ENCODE results near the gene ATG2A.

ATG2A gene

DNA sequence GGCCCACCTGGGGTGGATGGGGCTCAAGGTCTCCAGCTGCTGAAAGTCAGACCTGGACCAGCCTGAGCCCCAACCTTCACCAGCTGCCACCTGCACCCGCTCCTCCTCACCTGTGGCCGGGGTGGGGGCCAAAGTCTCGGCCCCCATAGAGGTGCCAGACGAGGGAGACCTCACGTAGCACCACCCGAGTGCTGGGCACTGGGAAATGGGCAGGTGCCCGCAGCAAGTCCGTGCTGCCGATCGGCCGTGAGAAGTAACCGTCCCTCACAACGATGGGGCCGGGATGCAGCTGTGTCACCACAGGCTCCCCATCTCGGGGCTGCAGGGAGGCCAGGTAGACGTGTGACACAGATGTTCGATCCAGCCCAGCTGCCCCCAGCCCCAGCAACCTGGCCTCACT is 16.2 kb downstream of the ATG2A start:
- DNase-seq, result no peak

DNA sequence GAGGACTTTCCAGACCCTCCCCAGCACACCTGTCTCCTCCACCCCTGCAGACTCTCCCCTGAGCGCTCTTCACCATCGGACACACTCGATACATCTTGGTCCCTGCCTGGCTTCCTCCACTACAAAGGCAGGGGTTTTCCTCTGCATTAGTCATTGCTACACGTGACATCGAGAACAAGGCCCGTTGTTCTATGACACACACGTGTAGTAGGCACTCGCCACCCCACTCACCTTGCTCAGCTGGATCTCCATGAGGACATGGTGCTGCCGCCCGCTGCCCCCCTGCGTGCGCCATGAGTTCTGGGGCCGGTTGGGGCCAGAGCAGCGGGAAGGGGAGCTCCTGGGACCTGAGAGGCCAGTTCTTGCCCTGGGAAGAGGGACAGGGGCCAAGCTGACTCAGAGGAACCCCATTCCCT is 16.7 kb downstream of the ATG2A start:
- DNase-seq, result no peak

DNA sequence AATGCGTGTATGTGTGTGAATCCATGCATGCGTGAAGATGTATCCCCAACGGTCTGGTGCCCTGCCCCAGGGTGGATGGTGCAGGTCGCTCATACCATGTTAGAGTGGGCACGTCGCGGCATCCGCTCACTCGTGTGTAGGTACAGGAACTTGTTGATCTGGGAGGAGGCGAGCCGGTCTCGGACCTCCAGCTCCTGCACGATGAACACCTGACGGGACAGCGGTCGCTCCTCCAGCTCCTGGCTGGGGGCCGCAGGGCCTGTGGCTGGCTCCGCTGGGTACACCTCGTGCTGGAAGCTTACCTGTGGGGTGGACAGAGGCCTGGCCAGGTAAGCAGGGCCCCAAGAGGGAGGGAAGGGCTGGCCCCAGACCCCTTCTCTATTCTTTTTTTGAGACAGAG is 18.5 kb downstream of the ATG2A start:
- DNase-seq, result no peak

DNA sequence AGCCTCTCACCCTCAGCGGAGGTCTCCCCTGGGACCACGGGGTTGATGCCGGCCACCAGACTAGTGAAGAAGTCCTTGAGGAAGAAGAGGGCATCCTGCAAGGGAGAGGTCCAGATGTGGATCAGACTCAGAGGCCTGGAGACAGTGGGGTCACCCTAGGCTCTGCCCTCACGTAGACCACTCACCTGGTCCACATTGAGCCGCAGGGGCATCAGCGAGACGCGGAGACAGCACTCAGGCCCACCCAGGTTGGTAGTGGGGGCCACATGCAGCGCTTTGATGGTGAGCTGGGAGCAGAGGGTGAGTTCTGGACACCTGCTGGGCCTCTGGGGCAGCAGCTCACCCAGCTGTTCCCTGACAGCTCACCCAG is 18.9 kb downstream of the ATG2A start:
- no peak for DNase-seq

DNA sequence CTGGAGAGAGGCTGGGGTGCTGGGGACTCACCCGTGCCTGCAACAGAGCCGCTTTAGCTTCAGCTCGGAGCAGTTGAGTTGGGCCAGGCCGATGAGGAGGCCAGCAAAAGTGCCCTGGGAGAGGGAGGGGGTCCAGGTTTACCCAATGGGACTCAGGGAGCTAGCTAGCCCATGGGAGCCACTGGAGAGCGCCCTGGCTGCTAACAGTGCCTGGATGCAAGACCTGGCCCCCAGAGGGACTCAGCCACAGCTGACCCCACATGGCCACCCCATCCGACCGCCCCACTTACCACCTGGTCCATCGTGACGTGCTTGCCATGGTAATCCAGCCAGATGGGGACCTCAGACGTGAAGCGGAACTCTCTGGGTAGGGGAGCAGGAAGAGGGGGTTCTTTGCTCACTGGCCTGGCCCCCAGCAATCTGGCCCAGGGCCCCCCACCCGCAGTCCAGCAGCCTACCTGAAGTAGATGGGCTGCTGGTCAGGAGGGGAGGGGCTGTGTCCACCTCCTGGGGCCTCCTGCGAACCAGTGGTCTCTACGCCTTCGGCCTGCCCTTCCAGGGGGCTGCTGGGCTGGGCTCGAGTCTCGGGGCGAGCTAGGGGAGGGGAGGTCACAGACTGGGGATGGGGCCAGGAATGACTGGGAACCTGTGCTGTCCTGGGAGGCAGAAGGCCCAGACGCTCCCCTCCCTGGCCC is 19.5 kb downstream of the ATG2A start:
- DNase-seq, result no peak

DNA sequence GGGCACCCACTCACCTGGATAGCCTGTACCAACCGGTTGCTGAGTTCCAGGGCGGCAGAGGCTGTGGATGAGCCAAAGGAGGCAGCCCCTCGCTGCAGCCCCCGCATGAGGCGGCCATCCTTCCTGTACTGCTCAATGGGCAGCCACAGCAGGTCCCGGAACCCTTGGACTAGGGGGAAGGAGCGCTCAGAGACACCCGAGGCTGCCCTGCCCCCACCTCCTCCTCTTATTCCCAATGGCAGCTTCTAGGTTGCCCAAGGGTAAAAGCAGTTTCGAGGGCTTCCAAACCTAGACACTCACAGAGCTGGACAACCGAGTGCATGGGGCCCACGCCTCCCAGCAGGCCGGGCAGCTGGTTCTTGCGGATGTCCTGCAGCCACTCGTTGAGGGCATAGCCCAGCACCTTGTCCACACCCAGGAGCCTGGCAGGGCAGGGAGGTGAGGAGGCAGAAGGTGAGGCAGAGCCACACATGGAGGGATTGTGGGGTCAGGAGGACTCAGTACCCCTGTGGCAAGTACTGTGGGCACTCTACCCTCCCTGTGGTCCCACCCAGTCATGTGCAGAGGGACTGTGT is 20.5 kb downstream of the ATG2A start:
- DNase-seq, result no peak

DNA sequence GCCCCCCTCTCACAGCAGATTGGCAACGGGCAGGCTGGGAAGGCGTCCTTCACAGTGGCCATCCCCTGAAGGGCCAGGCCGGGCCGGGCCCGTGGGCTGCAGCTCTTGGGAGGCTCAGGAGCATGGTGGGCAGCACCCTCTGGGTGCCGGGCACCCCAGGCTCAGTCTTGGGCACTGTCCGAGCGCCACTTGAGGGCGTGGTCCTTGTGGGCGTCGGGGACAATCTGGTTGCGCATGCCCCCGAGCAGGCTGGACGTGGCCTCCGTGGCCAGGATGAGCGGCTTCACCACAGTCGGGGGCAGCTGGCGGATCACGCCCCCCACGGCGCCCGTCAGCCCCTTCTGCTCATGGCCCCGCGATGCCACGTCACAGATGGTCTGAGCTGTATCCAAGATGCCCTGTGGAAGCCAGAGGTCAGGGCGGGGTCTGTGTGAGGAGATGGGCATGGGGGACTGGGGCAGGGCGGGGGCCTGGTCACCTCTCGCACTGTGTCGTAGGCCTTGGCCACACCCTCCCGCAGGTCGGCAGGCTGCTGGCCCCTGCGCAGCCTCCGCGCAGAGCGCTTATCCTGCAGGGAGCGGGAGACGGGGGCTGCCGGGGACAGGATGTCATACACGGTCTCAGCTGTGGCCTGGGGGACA is 22.1 kb downstream of the ATG2A start:
- no peak for DNase-seq

DNA sequence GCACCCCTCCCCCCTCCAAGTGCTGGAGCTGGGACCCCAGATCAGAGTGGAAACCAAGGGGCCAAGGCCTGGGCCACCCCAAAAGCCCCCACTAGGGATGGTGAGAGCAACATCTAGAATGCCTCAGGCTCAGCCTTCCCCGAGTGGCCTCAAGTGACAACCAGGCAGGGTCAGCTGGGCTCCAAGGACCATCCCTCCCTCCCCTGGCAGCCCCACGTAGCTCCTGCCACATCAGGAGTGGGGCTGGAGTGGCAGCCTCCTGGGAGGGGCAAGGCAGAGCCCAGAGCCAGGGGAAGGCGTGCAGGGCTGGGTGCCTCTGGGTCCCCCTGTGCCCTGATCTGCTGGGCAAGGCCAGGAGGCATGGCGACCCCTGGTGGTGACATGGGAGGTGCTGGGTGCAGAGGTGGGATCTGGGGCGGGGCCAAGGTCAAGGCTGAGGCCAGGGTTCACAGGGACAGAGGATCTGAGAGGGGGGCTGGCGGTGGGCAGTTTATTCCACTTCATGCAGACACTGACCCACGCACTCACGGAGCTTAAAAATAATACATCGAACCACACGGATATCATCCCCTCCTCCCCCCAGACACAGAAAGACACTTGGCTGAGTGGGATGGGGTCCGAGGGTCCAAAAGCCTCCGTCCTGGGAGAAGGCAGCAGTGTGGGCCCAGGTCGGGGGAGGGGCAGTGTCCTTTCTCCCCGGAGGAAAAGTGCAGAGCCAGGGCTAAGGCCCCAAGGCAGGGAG is 22.8 kb downstream of the ATG2A start:
- DNase-seq, result peak; percentile 84

DNA sequence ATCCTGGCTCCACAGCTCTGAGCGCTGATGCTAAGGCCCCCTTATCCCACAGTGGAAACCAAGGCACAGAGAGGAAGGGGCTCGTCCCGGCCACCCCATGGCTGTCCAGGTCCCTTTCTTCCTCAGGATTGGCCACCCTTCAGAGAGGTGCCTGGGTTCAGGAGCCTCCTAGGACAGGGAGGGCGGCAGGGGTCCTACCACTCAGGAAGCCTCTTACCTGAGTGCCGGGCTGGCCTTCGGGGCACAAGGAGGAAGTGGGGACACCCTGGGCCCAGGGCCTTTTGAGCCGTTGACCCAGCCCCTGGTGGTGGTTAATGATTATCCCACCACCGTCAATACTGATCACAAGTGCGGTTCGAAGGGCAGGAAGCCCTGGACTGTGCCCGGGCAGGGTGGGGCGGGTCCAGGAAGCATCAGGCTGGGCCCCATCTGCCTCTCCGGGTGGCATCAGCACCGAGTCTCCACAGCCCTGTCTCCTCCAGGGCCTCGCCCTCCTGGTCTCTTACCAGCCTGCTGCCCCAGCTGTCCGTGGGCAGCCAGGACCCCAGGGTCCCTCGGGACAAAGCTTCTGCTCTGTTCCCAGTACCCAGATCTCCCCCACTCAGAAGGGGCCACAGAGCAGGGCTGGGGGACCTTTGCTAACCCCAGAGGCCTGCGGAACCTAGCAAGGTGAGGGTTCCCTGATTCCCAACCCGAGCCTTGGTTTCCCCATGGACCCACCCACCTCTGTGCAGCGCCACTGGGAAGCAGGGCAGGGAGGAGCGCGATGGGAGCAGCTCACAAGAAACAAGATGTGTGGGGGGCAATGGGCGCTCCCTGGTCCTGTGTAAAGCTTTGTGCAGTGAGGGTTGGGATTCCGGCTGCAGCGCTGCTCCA is 23.6 kb downstream of the ATG2A start:
- no peak for DNase-seq

DNA sequence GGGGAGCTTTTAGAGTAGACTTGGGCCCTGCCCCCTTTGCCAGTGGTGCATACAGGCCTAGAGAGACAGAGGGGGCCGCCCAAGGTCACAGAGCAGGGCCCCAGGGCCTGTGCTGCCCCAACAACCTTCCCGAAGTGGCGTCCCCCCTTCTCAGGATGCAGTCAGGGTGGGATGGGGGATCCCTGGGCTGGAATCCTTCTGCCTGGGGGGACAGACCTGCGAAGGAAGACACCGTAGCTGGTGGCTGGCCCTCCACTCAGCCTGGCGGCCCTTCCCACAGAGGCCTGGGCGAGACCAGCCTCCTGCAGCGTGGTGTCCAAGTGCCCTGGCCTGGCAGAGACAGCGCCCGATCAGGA is 24.2 kb downstream of the ATG2A start:
- no peak for DNase-seq

DNA sequence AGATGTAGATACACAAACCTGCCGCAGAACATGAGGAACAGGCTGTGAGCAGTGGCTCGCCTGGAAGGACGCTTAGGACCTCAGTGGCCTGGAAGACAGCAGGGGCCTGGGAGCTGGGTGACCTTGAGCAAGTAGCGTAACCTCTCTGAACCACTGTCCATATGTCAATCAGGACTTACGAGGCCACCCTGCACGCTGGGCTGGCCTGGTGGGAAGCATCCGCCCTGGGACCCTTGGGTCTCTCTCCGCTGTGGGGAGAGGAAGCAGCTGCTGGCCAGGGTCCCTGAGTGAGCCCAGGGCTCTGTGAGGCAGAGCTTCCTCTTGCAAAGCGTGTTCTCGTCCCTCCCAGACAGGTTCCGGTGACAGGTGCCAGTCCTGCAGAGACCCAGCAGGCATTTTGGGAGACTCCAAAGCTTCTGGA is 24.6 kb downstream of the ATG2A start:
- DNase-seq, result no peak

DNA sequence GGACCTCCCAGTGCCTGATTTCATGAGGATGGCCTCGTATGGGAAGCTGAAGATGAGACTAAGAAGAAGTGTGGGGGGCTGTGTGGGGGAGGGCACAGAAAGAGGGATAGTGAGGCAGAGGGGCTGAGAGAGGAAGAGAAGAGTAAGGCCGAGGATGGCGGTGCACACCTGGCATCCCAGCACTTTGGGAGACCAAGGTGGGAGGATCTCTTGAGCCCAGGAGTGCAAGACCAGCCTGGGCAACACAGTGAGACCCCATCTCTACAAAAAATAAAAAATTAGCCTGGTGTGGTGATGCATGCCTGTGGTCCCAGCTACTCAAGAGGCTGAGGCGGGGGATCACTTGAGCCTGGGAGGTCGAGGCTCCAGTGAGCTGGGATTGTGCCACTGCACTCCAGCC is 25.1 kb downstream of the ATG2A start:
- no peak for DNase-seq

DNA sequence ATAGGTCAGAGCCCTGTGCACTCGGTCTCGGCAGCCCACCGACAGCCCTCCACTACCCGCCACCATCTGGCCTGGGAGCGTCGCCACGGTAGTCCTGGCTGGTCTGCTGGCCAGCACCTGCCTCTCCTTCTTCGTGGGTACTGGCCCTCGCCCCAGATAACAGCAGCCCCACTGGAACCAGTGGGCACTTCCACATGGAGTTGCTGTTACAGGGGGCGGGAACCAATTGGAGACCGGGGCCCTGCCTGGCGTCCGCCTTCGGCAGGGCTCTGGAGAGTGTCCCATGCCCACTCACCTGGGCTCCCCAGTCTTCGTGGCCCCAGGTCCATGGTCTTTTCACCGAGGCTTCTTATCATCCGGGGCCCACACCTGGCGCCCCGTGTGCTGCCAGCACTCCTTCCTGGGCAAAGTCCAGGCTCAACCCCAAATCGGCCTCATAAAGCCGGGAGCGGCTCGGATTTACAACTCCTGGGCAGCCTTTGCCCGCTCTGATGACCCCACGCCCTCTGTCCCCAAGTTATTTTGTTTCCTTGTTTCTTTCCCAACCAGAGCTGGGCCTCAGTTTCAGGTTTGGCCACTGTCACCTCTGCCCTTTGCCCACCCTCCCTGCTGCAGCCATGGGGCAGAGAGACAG is 25.7 kb downstream of the ATG2A start:
- DNase-seq, result no peak

DNA sequence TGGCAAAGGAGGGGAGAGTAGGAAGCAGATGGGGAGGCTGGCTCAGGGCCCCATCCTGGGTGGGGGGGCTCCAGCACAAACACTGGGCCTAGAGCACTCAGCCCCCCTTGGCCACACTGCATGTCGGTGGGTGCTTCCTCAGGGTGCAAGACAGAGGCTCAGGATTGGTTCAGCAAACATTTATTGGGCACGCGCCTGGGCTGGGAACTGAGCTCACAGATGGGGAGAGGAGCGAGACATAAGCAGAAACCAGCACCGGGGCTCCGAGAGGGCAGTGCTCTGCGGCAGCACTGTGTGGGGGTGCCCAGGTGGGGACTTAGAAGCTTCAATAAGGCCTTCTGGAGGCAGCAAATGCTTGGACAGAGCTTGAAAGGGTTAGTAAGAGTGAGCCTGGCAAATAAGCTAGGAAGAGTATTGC is 26.5 kb downstream of the ATG2A start:
- no peak for DNase-seq

DNA sequence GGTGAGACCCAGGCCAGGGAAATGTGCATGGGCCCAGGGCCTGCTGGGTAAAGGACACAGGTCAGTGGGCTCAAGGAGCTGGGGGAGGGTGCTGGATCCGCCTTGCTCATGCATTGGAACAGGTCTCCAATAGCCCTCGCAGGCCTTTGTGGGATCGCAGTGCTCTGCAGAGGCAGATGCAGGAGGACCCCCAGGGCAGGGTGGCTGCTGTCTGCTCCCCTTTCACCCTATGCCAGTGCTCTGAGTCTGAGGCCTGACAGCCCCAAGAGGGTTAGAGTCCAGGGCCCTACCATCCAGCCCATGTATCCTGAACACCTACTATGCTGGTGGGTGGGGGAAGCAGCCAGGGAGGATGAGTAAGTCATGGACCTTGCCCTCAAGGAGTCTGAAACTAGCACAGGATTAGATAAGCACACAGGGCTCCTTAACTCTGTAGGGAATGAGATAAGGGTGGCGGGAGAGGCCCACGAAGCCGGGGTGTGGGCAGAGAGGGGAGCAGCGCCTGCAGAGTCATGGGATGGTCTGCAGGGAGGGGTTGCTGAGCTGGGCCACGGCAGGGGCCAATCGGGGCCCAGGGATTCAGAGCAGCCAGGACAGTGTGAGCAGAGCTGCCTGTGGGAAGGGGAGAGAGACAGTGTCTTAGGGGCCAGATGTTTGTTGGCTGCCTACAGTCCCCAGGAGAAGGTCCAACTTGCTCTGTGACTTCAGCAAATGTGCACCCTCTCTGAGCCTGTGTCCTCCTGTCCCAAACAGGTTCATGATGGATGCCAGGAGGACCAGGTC is 28.1 kb downstream of the ATG2A start:
- no peak for DNase-seq

DNA sequence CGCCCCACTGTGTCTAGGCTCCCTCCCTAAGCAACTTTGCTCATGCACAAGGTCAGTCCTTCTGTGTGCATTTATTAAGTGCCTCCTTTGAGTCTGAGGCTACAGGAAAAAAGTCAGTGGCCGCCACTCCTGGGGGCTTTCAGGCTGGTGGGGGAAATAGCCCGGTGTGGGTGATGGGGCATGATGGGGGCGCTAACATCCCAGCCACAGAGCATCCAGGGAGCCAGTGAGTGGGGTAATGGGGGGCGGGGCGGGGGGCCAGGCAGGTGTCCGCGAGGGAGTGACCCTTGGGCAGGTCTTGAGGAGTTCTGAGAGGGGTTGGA is 28.6 kb downstream of the ATG2A start:
- DNase-seq, result no peak

DNA sequence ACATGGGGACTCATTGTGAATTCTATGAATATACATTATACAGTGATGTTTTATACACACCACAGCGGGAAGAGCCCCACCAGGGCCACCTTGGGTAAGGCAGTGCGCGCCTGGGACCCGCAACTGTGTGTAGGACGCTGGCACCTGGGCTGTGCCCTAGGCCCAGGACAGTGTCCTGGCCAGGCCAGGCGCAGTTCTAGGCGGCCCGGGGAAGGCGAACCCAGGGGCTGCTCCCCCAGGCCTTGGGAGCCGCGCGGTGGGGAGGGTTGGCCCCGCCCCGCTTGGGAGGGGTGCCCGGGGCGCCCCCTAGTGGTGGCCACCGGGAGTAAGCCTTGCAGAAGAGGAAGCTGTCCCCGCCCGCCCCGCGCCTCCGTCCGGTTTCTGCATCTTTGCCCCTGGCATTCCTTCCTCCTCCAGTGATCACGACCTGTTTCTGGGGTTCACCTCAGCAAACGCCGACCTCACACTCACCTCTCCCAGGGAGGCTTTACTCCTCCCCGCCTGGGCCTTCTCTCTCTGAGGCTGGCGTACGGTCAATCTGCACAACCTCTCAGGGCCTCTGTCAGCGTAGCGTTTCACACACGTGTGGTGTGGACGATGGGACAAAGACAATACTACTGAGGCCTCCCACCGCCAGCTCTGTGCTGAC is 29.1 kb downstream of the ATG2A start:
- peak; percentile 90 for DNase-seq

DNA sequence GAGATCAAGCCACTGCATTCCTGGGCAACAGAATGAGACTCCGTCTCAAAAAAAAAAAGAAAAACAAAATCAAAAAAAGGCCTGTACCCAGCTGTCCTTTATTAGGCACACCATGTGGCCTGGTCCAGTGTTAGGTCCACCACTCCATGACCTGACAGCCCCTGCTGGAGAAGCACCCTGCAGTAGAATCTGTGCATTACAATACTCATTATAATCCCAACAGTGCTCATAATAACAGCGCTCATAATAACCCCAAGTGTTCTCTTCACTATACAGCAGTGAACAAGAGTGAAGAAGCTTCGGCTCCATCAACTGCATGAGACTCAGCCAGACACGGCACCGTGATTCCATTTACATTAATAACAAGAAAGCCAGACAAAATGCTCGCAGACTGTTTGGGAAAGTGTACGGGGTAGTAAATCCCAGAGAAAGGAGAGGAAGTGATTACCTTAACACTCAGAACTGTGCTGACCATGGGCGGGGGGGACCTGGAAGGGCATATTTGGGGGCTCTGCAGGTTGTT is 29.7 kb downstream of the ATG2A start:
- no peak for DNase-seq

DNA sequence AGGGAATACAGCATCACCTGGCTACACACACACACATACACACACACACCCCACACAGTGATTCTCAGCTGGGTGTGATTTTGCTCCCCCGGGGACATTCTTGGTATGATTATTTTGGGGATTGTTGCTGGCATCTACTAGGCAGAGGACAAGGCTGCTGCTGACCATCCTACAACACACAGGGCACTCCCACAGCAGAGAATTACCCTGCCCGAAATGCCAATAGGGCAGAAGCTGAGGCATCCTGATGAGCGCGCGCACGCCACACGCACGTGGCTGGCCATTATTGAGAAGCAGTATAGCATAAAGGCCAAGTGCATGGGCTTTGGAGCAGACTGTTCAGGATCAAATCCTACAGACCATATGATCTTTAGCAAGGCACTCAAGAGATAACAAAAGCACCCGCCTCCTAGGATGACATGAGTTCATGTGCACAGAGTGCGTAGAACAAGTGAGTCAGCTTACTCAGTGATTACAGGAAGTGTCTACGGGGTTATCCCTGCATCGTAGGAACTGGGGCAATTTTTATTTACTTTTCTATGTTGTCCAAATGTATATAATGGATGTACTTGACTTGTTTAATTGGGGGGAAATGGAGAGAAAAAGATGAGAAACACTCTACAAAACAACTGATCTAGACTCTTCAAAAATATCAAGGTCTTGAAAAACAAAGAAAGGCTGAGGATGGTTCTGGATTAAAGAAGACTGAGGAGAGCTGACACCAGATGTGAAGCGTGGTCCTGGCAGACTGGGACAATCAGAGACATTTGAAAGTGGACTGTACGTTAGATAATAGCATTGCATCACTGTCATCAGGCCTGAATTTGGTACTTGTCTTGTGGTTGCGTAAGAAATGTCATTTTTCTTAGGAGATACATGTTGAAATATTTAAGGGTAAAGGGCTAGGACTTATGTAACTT is 31.4 kb downstream of the ATG2A start:
- no peak for DNase-seq

DNA sequence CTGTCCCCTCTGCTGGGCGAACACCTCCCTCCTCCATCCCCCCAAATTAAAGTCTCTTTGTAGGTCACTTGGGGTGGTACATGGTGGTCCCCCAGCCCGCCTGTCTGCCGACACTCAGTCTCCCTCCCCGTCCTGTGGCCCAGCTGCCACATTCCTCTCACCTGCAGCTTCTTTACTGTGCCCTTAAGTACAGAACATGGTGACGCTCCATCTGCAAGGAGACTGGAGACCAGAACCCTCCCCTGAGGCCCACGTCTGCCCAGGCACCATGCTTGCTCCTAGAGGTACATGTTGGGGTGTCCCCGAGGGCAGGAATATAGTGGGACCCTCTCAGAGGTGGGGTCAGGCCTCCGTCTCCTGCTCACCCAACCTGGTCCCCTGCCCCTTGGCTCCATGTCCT is 33.0 kb downstream of the ATG2A start:
- DNase-seq, result no peak

Data from right forelimb (tissue), 1 donor.